Chondrocyte (in vitro differentiated cells): Measurements from ENCODE around the gene REG1A. TPM values are rescaled to one million over a fixed set of nuclear protein-coding genes. Genes with fewer than 3 reads are reported as not detected.

ENCODE experiments used
- DNase-seq: peaks from one replicate; pipeline ENCODE4 v3.0.0; 2021; ENCODE audit warnings: mixed read lengths, low spot score
- H3K27ac Mint-ChIP-seq: one replicate; pipeline ENCODE4 v1.8.0; 2021; ENCODE audit warnings: mild to moderate bottlenecking, moderate library complexity, mixed read lengths; ENCODE audit not compliant: unreplicated experiment
- H3K27me3 Mint-ChIP-seq: 2 replicates; pipeline ENCODE4 v1.8.0; 2021; ENCODE audit warnings: low read depth, mixed read lengths
- H3K36me3 Mint-ChIP-seq: 2 replicates; pipeline ENCODE4 v1.8.0; 2021; ENCODE audit warnings: low read depth, mixed read lengths
- H3K4me1 Mint-ChIP-seq: 2 replicates; pipeline ENCODE4 v1.8.0; 2021; ENCODE audit warnings: low read depth, mild to moderate bottlenecking, mixed read lengths
- H3K4me3 Mint-ChIP-seq: one replicate; pipeline ENCODE4 v1.8.0; 2021; ENCODE audit warnings: mild to moderate bottlenecking, moderate library complexity, mixed read lengths; ENCODE audit not compliant: unreplicated experiment
- H3K9me3 Mint-ChIP-seq: 2 replicates; pipeline ENCODE4 v1.8.0; 2021; ENCODE audit warnings: low read depth, mixed read lengths
- CTCF ChIP-seq: fragments of 200-600 bp; sonication (generic); IDR thresholded peaks from 2 replicates; pipeline ENCODE4 v1.5.0; 2021; ENCODE audit warnings: antibody characterized with exemption, mild to moderate bottlenecking, moderate library complexity
- total RNA-seq: library from RNA; stranded (reverse); gene quantifications from 3 replicates; pipeline ENCODE4 v1.2.1, GENCODE V29; 2021

REG1A gene
- total RNA-seq, 1 donor from 2014 or later, result not detected

- TF ChIP-seq CTCF, result no peak
- no peaks in the 10 kb centered on the region for H3K9me3 Mint-ChIP-seq
- no peaks in the 10 kb centered on the region for H3K27me3 Mint-ChIP-seq
- H3K4me3 Mint-ChIP-seq, result no peak overlapping the region
- no peak overlapping the region for H3K27ac Mint-ChIP-seq
- no peaks in the 10 kb centered on the region for H3K36me3 Mint-ChIP-seq
- DNase-seq, result no peak
- H3K4me1 Mint-ChIP-seq, result no peaks in the 10 kb centered on the region
Measured at GRCh38 chr2:79125721-79125985, 5.4 kb downstream of the REG1A start.

GRCh38 chr2:79128406-79128805, 8.1 kb downstream of the REG1A start:
- H3K27ac Mint-ChIP-seq, result no peak overlapping the region
- no peaks in the 10 kb centered on the region for H3K9me3 Mint-ChIP-seq
- no peak for TF ChIP-seq CTCF
- no peak overlapping the region for H3K4me3 Mint-ChIP-seq
- no peaks in the 10 kb centered on the region for H3K36me3 Mint-ChIP-seq
- H3K4me1 Mint-ChIP-seq, result no peaks in the 10 kb centered on the region
- DNase-seq, result no peak
- no peaks in the 10 kb centered on the region for H3K27me3 Mint-ChIP-seq

- no peak for TF ChIP-seq CTCF
- no peaks in the 10 kb centered on the region for H3K4me1 Mint-ChIP-seq
- H3K27ac Mint-ChIP-seq, result no peak overlapping the region
- H3K27me3 Mint-ChIP-seq, result no peaks in the 10 kb centered on the region
- no peaks in the 10 kb centered on the region for H3K36me3 Mint-ChIP-seq
- H3K9me3 Mint-ChIP-seq, result no peaks in the 10 kb centered on the region
- no peak for DNase-seq
- H3K4me3 Mint-ChIP-seq, result no peak overlapping the region
Measured at GRCh38 chr2:79129260-79129659, 9.0 kb downstream of the REG1A start.

- Mint-ChIP-seq H3K9me3 (no peaks in the 10 kb centered on the region), H3K4me3 (no peak overlapping the region), H3K27me3 (no peaks in the 10 kb centered on the region), H3K27ac (no peak overlapping the region), H3K4me1 (no peaks in the 10 kb centered on the region), H3K36me3 (no peaks in the 10 kb centered on the region)
- no peak for TF ChIP-seq CTCF
- DNase-seq, result no peak
Measured at GRCh38 chr2:79129804-79130203, 9.5 kb downstream of the REG1A start.

- peaks cover 1% of the 10 kb centered on the region for H3K9me3 Mint-ChIP-seq
- no peak overlapping the region for H3K27ac Mint-ChIP-seq
- no peaks in the 10 kb centered on the region for H3K4me1 Mint-ChIP-seq
- TF ChIP-seq CTCF, result no peak
- DNase-seq, result no peak
- H3K4me3 Mint-ChIP-seq, result no peak overlapping the region
- no peaks in the 10 kb centered on the region for H3K36me3 Mint-ChIP-seq
- H3K27me3 Mint-ChIP-seq, result no peaks in the 10 kb centered on the region
Measured at GRCh38 chr2:79131687-79132086, 11.4 kb downstream of the REG1A start.

GRCh38 chr2:79138385-79138784, 18.1 kb downstream of the REG1A start:
- Mint-ChIP-seq H3K9me3 (peaks cover 15% of the 10 kb centered on the region), H3K4me1 (no peaks in the 10 kb centered on the region), H3K27ac (no peak overlapping the region), H3K36me3 (no peaks in the 10 kb centered on the region), H3K27me3 (no peaks in the 10 kb centered on the region), H3K4me3 (no peak overlapping the region)
- DNase-seq, result no peak
- no peak for TF ChIP-seq CTCF
